ENCODE measurements around the gene LSM8.

DNA sequence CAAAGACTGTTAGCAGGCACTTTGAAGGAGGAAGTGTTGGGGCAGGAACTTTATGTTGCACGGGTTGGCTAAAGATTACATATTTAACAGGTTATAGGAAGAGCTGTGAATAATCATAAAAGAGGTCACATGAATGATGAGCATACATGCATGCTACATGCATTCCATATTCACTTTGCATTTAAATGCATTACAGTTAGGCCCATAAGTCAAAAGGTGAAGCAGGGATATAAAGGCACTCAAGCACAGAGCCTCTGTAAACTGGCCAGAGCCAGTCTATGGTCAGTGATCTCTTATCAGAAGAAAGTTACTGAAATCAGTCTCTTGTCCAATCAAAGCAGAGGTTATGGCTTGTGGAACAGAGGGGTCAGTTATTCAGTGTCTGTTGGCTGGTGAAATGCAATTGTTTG, 33.3 kb downstream of the LSM8 start:
- TF ChIP-seq CSRNP3 (CRISPR knock-in tag; IDR thresholded peaks at IDR 0.05) (no peak), OSR1 (CRISPR knock-in tag; IDR thresholded peaks at IDR 0.05) (no peak), ZFP30 (CRISPR knock-in tag; IDR thresholded peaks at IDR 0.05) (no peak), TCF4 (CRISPR knock-in tag; IDR thresholded peaks at IDR 0.05; ENCODE audit: borderline replicate concordance) (no peak), BACH2 (CRISPR knock-in tag; IDR thresholded peaks at IDR 0.05; ENCODE audit: borderline replicate concordance) (no peak), RARB (CRISPR knock-in tag; IDR thresholded peaks at IDR 0.05) (no peak), ZNF565 (CRISPR knock-in tag; conservative IDR thresholded peaks at IDR 0.05; ENCODE audit: low read depth) (no peak), ARNTL (CRISPR knock-in tag; IDR thresholded peaks at IDR 0.05; ENCODE audit: borderline replicate concordance, low read depth) (no peak), ZFP3 (CRISPR knock-in tag; IDR thresholded peaks at IDR 0.05) (no peak), ISL1 (CRISPR knock-in tag; IDR thresholded peaks at IDR 0.05) (no peak), ZC3H10 (CRISPR knock-in tag; IDR thresholded peaks at IDR 0.05) (no peak)
- TF ChIP-seq, protein P1, sequence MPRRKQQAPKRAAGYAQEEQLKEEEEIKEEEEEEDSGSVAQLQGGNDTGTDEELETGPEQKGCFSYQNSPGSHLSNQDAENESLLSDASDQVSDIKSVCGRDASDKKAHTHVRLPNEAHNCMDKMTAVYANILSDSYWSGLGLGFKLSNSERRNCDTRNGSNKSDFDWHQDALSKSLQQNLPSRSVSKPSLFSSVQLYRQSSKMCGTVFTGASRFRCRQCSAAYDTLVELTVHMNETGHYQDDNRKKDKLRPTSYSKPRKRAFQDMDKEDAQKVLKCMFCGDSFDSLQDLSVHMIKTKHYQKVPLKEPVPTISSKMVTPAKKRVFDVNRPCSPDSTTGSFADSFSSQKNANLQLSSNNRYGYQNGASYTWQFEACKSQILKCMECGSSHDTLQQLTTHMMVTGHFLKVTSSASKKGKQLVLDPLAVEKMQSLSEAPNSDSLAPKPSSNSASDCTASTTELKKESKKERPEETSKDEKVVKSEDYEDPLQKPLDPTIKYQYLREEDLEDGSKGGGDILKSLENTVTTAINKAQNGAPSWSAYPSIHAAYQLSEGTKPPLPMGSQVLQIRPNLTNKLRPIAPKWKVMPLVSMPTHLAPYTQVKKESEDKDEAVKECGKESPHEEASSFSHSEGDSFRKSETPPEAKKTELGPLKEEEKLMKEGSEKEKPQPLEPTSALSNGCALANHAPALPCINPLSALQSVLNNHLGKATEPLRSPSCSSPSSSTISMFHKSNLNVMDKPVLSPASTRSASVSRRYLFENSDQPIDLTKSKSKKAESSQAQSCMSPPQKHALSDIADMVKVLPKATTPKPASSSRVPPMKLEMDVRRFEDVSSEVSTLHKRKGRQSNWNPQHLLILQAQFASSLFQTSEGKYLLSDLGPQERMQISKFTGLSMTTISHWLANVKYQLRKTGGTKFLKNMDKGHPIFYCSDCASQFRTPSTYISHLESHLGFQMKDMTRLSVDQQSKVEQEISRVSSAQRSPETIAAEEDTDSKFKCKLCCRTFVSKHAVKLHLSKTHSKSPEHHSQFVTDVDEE (CRISPR knock-in tag; IDR thresholded peaks at IDR 0.05) = no peak
